ENCODE data around the gene TBC1D22A. TPM values are rescaled to one million over a fixed set of nuclear protein-coding genes. Genes with fewer than 3 reads are reported as not detected.

TBC1D22A gene
- total RNA-seq, 2 experiments from 2014 or later: 22.3 to 43.9 TPM

- ChIA-PET CTCF (ENCODE audit: unreplicated experiment) (no interaction called here), POLR2A (no interaction called here)
- no peak overlapping the region for H3K4me3 ChIP-seq (ENCODE audit: low read depth, low read length, poor library complexity, severe bottlenecking)
- no peak overlapping the region for H2AFZ ChIP-seq (ENCODE audit: low read length)
- H3K36me3 ChIP-seq (ENCODE audit: insufficient read depth, low read length): peaks cover 3% of the 10 kb centered on the region; the same call in 1 of the 2 replicates
- no peak overlapping the region for H3K4me2 ChIP-seq (ENCODE audit: low read length)
- TF ChIP-seq EZH2phosphoT487 (IDR thresholded peaks at IDR 0.05; ENCODE audit: borderline replicate concordance, low read depth, low read length) (no peak), CTCF (conservative IDR thresholded peaks at IDR 0.05; ENCODE audit: low read length) (peak; percentile 36; the same call in 1 of the 2 replicates)
- H4K20me1 ChIP-seq (ENCODE audit: insufficient read depth, low read length): no peaks in the 10 kb centered on the region
- H3K4me1 ChIP-seq (ENCODE audit: insufficient read depth, low read length, poor library complexity, severe bottlenecking): no peaks in the 10 kb centered on the region
- no peak for DNase-seq (ENCODE audit: low spot score)
- H3K9me3 ChIP-seq (ENCODE audit: low read length): no peaks in the 10 kb centered on the region
- no peak overlapping the region for H3K27ac ChIP-seq (ENCODE audit: low read depth, low read length, poor library complexity, severe bottlenecking)
- intact Hi-C loops (cut with micrococcal nuclease; ENCODE audit: unreplicated experiment): no loop called here
- no TSS peak for BruUV-seq (replicated peaks)
- H3K9me2 ChIP-seq (ENCODE audit: insufficient read depth, low read length): no peaks in the 10 kb centered on the region
- H3K79me2 ChIP-seq (ENCODE audit: insufficient read depth, low read depth, low read length): no peaks in the 10 kb centered on the region
Measured at GRCh38 chr22:46996595-46997310, 234.3 kb downstream of the TBC1D22A start.

- POLR2A ChIA-PET: no interaction called here
- Histone ChIP-seq H3K9me2 (ENCODE audit: insufficient read depth, low read length) (no peaks in the 10 kb centered on the region), H3K4me2 (ENCODE audit: low read length) (no peak overlapping the region), H3K9me3 (ENCODE audit: low read length) (no peaks in the 10 kb centered on the region), H3K4me3 (ENCODE audit: low read depth, low read length, poor library complexity, severe bottlenecking) (no peak overlapping the region), H4K20me1 (ENCODE audit: insufficient read depth, low read length) (no peaks in the 10 kb centered on the region), H2AFZ (ENCODE audit: low read length) (no peak overlapping the region), H3K27ac (ENCODE audit: low read depth, low read length, poor library complexity, severe bottlenecking) (no peak overlapping the region), H3K79me2 (ENCODE audit: insufficient read depth, low read depth, low read length) (no peaks in the 10 kb centered on the region), H3K4me1 (ENCODE audit: insufficient read depth, low read length, poor library complexity, severe bottlenecking) (no peaks in the 10 kb centered on the region), H3K36me3 (ENCODE audit: insufficient read depth, low read length) (no peaks in the 10 kb centered on the region)
- no peak for TF ChIP-seq CTCF (conservative IDR thresholded peaks at IDR 0.05; ENCODE audit: low read length)
- TF ChIP-seq EZH2phosphoT487 (IDR thresholded peaks at IDR 0.05; ENCODE audit: borderline replicate concordance, low read depth, low read length): no peak
- CTCF ChIA-PET (ENCODE audit: unreplicated experiment): no interaction called here
- DNase-seq (ENCODE audit: low spot score): no peak
- intact Hi-C loops (cut with micrococcal nuclease; ENCODE audit: unreplicated experiment): no loop called here
- BruUV-seq (replicated peaks): no TSS peak
Measured at GRCh38 chr22:46997311-46997970, 235.0 kb downstream of the TBC1D22A start.

GRCh38 chr22:46998331-46998730 is 235.9 kb downstream of the TBC1D22A start:
- H3K79me2 ChIP-seq (ENCODE audit: insufficient read depth, low read depth, low read length): no peaks in the 10 kb centered on the region
- no peaks in the 10 kb centered on the region for H3K9me3 ChIP-seq (ENCODE audit: low read length)
- no peaks in the 10 kb centered on the region for H3K4me1 ChIP-seq (ENCODE audit: insufficient read depth, low read length, poor library complexity, severe bottlenecking)
- ChIA-PET POLR2A (no interaction called here), CTCF (ENCODE audit: unreplicated experiment) (no interaction called here)
- no peak overlapping the region for H3K4me3 ChIP-seq (ENCODE audit: low read depth, low read length, poor library complexity, severe bottlenecking)
- H4K20me1 ChIP-seq (ENCODE audit: insufficient read depth, low read length): no peaks in the 10 kb centered on the region
- no peak overlapping the region for H3K4me2 ChIP-seq (ENCODE audit: low read length)
- no peak for DNase-seq (ENCODE audit: low spot score)
- intact Hi-C loops (cut with micrococcal nuclease; ENCODE audit: unreplicated experiment): no loop called here
- H3K27ac ChIP-seq (ENCODE audit: low read depth, low read length, poor library complexity, severe bottlenecking): no peak overlapping the region
- no peak overlapping the region for H2AFZ ChIP-seq (ENCODE audit: low read length)
- no peaks in the 10 kb centered on the region for H3K9me2 ChIP-seq (ENCODE audit: insufficient read depth, low read length)
- peaks cover 3% of the 10 kb centered on the region; the same call in 1 of the 2 replicates for H3K36me3 ChIP-seq (ENCODE audit: insufficient read depth, low read length)
- no TSS peak for BruUV-seq (replicated peaks)
- no peak for TF ChIP-seq EZH2phosphoT487 (IDR thresholded peaks at IDR 0.05; ENCODE audit: borderline replicate concordance, low read depth, low read length)
- TF ChIP-seq CTCF (conservative IDR thresholded peaks at IDR 0.05; ENCODE audit: low read length): no peak

Measured in OCI-LY7 (cell line).